Mammary epithelial cell (primary cell): Measurements from ENCODE around the gene SLC27A1.

Experiments used
- CTCF ChIP-seq, 2 donors: IDR thresholded peaks in 1 of 2; conservative IDR thresholded peaks in 1 of 2; 2 replicates each; pipeline ENCODE4 v1.5.1; 2011 to 2012; ENCODE audit warnings: inconsistent platforms in 2 of 2, low read length in 2 of 2, mild to moderate bottlenecking in 2 of 2, control low read depth in 1 of 2, low read depth in 1 of 2; ENCODE audit not compliant: insufficient read depth in 1 of 2; ENCODE audit errors: extremely low read depth in 1 of 2
- EZH2 ChIP-seq: IDR thresholded peaks from 2 replicates; pipeline ENCODE4 v1.6.1; 2012; ENCODE audit warnings: low read length, inconsistent platforms, borderline replicate concordance

DNA sequence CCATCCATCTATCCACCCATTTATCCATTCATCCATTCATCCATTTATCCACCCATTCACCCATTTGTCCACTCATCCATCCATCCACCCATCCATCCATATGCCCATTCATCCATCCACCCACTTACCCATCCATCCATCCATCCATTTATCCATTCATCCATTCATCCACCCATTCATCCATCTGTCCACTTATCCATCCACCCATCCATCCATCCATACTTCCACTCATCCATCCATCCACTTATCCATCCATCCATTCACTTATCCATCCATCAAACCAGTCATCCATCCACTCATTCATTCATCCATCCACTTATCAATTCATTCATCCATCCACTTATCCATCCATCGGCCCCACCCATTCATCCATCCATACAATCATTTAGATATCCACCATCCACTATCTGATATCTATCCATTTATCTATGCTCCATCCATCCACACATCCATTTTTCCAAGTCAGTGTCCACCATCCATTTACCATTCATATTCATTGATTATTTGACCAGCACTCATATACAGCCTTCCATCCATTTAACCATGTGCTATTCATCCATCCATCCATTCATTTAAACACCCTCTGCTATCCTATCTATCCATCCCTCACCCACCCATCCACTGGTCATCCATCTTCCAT, 24.7 kb upstream of the SLC27A1 start:
- no peak for TF ChIP-seq CTCF (conservative IDR thresholded peaks at IDR 0.05 in 1 of 2, IDR thresholded peaks at IDR 0.05 in 1 of 2; ENCODE audit: extremely low read depth in 1 of 2, insufficient read depth in 1 of 2, low read depth in 1 of 2, low read length in 2 of 2)
- no peak for TF ChIP-seq EZH2
